Sigmoid colon (tissue), 4 donors: ENCODE measurements around the gene CEP295NL.

Experiments used
- CTCF ChIP-seq, 4 experiments: fragments of 450-650 bp in 3 of 4; fragments of 200-600 bp in 1 of 4; IDR thresholded peaks; one replicate each; pipeline ENCODE4 v1.5.1; 2016 to 2019; ENCODE audit warnings: antibody characterized with exemption in 4 of 4, mild to moderate bottlenecking in 3 of 4, moderate library complexity in 2 of 4
- POLR2A ChIP-seq, 2 donors: fragments of 450-650 bp; IDR thresholded peaks; one replicate each; pipeline ENCODE4 v1.6.1; 2016; ENCODE audit warnings: antibody characterized with exemption in 2 of 2, mild to moderate bottlenecking in 2 of 2, moderate library complexity in 2 of 2
- POLR2AphosphoS5 ChIP-seq, 4 donors: sonication (generic); formaldehyde crosslinking; IDR thresholded peaks; one replicate each; pipeline ENCODE4 v1.6.1; 2017; ENCODE audit warnings: antibody characterized with exemption in 4 of 4

GRCh38 chr17:78917451-78918275 lies 14.7 kb upstream of the CEP295NL start:
- TF ChIP-seq CTCF (IDR thresholded peaks at IDR 0.05): no peak
- TF ChIP-seq POLR2AphosphoS5 (IDR thresholded peaks at IDR 0.05): no peak
- TF ChIP-seq POLR2A (IDR thresholded peaks at IDR 0.05): no peak
